Head of caudate nucleus (tissue), 42 donors: ENCODE measurements around the gene OTOA.
"Not testable (repeated sequence)": the region's sequence is repeated elsewhere in the genome, so short reads cannot be mapped to it uniquely, and the experiment has no call there.

Experiments used
- DNase-seq, 42 donors: peaks; one replicate each; pipeline versions ENCODE4 v3.0.0 to v3.0.0-alpha.2; 2020 to 2021; ENCODE audit warnings: mixed read lengths in 7 of 42
- intact Hi-C: fragments of 100-400 bp; cut with DNase I; formaldehyde crosslinking; loops from one replicate; pipeline ENCODE4 v1.15.0; 2022

Gene OTOA

DNA sequence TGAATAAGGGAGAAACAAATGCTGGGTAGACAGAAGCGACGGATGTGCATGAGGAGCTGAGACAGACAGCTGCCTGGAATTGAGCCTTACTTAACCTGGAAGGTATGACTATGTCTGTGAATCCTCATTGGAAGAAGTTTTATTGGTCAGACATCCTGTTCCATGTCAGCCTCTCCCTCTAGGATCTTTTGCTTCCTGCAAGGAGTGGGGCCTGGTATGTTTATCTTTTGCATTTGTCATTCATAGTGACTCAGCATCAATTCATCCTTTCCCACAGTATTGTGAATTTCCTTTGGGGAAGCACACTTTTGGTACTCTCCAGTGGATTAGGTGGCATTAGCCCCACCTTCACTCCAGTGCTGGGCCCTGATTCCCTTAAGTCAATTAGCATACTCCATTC lies 105.5 kb downstream of the OTOA start:
- intact Hi-C loops, DNase-seq: not testable (repeated sequence)

DNA sequence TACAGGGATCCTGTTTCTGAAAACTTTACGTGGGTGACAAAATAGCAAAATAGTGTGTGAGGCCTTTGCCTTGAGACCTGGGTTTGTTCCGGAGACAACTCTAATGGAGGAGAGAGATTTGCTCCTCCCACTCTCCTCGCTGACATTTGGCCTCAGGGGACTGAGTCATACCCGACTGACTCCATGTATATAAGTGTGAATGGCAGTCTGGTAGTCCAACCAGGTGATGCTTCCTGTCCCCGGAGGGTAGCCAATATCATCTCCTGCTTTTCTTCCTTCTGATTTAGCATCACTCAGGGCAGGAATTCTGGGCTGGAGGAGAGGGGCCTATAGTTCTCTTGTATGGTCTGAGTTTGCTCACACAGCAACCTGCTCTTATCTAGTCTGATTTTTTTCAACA lies 106.8 kb downstream of the OTOA start:
- DNase-seq, intact Hi-C loops: not testable (repeated sequence)

DNA sequence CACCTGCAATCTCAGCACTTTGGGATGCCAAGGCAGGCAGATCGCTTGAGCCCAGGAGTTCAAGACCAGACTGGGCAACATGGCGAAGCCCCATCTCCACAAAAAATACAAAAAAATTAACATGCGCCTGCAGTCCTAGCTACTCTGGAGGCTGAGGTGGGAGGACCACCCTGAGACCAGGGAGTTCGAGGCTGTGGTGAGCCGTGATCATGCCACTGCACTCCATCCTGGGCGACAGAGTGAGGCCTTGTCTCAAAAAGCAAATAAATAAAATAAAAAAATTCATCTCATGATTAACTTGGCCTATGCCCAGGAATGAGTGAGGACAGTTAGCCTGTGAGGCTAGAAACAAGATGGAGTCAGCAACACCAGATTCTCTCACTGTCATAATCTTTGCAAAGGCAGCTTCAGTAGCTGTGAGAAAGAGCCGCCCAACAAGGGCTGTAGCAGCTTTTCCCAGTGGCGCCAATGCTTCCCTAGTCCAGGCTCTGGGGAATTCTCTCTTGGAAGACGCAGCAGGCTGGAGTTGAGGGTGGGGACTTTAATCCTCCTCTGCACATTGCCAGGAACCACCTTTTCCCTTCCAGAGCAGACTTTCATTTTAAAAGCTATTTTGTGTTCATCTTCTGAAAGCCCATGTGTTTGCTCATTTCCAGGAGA lies 108.9 kb downstream of the OTOA start:
- intact Hi-C loops, result not testable (repeated sequence)
- peak in 1 of 42 donors; percentile 43 for DNase-seq

DNA sequence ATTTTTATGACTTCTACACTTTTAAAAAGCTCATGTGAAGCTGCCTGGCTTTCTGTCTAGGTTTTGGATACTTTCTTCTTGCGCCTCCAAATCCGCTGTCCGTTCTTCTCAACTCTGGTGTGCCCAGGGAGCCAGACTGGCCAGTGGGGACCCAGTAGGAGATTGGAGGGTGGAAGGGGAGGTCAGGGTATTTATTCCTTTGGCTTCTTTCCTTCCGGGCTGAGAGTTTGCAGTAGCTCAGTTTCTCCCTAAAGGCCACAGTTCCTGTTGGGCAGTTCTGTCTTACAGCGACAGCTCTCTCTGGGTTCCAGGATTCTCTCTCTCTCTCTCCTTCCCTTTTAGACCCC lies 109.4 kb downstream of the OTOA start:
- intact Hi-C loops, DNase-seq: not testable (repeated sequence)

DNA sequence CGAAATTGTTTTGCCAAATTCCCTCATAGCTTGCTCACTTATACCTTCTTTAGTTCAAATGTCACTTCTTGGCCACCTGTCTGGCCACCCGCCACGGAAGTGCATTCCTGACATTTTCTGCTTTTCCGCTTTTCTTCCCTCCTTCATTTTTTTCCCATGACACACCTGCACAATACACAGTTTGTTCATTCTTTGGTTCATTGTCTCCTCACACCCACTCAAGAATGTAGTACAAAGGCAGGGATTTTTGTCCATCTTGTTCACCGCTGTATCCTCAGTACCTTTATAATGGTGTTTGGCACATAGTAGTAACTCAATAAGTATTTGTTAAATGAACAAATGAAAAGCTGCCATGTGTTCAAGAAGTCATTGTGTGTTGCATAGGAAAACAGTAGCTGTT lies 116.8 kb downstream of the OTOA start:
- intact Hi-C loops, result not testable (repeated sequence)

DNA sequence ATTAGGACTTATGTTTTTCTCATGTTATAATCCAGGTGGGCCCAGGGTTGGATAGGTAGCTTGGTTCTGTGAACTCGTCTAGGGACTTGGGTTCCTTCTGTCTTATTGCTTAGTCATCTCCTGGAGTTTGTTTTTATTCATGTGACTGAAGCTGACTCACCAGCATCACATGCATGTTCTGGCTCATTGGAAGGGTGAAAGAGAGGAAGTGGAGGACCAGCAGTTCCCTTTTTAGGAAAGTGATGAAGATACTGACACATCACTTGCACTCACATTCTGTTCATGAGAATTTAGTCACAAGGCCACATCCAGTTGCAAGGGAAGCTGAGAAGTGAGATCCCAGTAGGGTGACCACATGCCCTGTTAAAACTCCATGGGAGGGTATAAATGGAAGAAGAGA lies 126.7 kb downstream of the OTOA start:
- intact Hi-C loops, DNase-seq: not testable (repeated sequence)

More for the DNA sequence above, 116.8 kb downstream of the OTOA start:
- DNase-seq, result not testable (repeated sequence)

DNA sequence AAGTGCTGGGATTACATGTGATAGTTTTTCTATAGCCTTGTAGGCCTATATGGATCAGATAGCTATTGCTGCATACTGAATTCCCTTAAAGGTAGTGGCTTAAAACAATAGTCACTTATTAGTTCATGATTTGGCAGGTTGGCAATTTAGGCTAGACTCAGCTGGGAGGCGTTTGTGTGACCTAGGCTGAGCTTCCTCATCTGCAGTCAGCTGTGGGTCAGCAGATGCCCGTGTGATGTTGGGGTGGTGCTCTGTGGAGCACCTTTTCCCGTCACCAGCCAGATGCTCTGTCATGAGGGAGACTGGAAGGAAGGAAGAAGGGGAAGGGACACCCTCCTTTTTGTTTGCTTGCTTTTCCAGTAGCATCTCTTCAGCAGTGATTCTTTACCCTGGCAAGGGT lies 129.5 kb downstream of the OTOA start:
- DNase-seq, intact Hi-C loops: not testable (repeated sequence)

DNA sequence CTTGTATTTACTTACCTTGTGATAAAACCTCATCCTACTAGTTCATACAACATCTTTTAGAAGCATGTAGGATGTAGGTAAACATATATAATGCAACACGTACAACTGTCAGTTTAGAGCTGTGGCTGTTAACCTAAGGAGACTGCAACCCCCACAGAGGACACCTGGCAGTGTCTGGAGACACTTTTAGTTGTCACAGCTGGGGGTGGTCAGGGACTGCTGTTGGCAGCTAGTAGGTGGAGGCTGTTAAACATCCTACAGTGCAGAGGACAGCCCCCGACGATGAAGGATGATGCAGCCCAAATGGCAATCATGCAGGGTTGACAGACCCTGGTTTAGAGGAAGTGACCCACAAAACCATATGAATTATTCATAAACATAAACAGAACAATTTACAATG lies 134.8 kb downstream of the OTOA start:
- intact Hi-C loops, DNase-seq: not testable (repeated sequence)

DNA sequence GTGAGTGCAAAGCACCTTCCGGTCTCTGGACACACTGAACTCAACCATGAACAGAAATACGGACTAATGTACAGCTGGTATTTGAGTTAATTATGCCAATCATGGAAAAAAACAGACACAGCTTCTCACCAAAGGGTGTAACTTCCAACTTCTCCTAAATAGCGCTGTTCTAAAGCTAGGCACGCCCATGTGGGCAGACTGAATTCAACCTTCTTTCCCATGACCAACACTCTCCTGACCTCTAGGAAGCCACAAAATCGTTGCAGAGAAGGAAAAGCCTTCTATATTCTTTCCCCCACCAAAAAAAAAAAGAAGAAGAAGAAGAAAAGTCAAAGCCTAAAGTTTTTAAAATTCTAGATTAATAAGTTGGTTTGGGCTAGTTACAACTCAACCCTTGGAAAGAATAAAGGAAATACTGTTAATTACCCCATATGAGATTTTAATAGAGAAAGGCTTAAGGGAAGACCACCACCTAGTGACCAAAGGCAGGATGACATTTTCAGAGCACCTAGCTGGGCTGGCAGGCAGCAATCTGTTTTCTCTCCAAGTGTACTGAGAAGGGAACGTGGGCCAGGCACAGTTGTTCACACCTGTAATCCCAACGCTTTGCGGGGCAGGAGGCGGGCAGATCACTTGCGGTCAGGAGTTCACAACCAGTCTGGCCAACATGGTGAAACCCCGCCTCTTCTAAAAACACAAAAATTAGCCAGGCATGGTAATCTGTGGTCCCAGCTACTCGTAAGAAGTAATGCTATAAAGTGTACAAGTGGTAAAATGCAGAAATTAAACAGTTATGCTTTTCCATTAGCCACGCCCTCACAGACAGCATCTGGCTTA lies 138.0 kb downstream of the OTOA start:
- intact Hi-C loops, result not testable (repeated sequence)
- peak in 18 of 42 donors; percentile 4 to 58 (median 25) for DNase-seq

DNA sequence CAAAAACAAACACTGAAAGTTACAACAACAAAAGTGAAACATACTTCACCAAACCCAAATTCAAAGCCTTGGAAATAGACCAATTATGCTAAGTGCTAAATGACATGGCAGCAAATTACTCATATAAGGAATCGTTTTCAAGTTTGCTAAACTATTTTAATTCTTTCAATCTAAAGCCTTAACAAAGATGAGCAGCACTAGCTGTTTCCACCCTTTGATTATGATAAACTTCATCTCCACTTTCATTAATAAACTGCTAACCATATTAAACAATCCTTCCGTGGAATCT lies 138.6 kb downstream of the OTOA start:
- DNase-seq, intact Hi-C loops: not testable (repeated sequence)
